Measurements from ENCODE around the gene EIF4B. TPM values are rescaled to one million over a fixed set of nuclear protein-coding genes. Genes with fewer than 3 reads are reported as not detected.

The EIF4B gene
- total RNA-seq, 1 experiment from 2014 or later, result 713 TPM

GRCh38 chr12:53060064-53060720 is 53.9 kb downstream of the EIF4B start:
- H2BK20ac ChIP-seq (ENCODE audit: low read depth, low read length, poor library complexity, severe bottlenecking), result no peak overlapping the region
- Mint-ChIP-seq H3K27ac (no peak overlapping the region), H3K4me1 (peaks cover 6 to 8% of the 10 kb centered on the region in 2 experiments), H3K36me3 (ENCODE audit: insufficient read depth in 1 of 3, low read depth in 3 of 3) (peaks cover 0 to 7% (median 2%) of the 10 kb centered on the region in 3 experiments; a peak in 2 of 7 replicates), H3K4me3 (no peak overlapping the region), H3K9me3 (no peaks in the 10 kb centered on the region), H3K27me3 (ENCODE audit: low read depth) (peaks cover 52% of the 10 kb centered on the region)
- H3T11ph ChIP-seq (ENCODE audit: low read length), result no peak overlapping the region
- no peak overlapping the region for H2BK15ac ChIP-seq (ENCODE audit: low read depth, low read length)
- H3K14ac ChIP-seq (ENCODE audit: insufficient read depth, low read length), result no peak overlapping the region
- no peaks in the 10 kb centered on the region for H3K9me3 ChIP-seq (ENCODE audit: control insufficient read depth, low read depth, low read length)
- no peaks in the 10 kb centered on the region for H4K20me1 ChIP-seq (ENCODE audit: control insufficient read depth, insufficient read depth, insufficient read length)
- H3K9ac ChIP-seq (ENCODE audit: extremely low read depth, insufficient read length, low read length), result no peak overlapping the region
- H3K27ac ChIP-seq (ENCODE audit: insufficient read length, low read depth, low read length), result no peak overlapping the region
- H3K56ac ChIP-seq (ENCODE audit: insufficient read length, low read depth, low read length), result no peak overlapping the region
- H3K23ac ChIP-seq (ENCODE audit: insufficient read length, low read depth, low read length), result no peak overlapping the region
- no peak overlapping the region for H4K5ac ChIP-seq (ENCODE audit: insufficient read length, low read depth, low read length)
- TF ChIP-seq CTCF (conservative IDR thresholded peaks at IDR 0.05), result no peak
- no peak overlapping the region for H3K4me2 ChIP-seq (ENCODE audit: insufficient read depth, insufficient read length, low read length)
- no peak overlapping the region for H2BK120ac ChIP-seq (ENCODE audit: low read depth, low read length, poor library complexity, severe bottlenecking)
- H2BK12ac ChIP-seq (ENCODE audit: insufficient read length, low read depth, low read length), result no peak overlapping the region
- H3K27me3 ChIP-seq (ENCODE audit: insufficient read depth, low read length), result peaks cover 2% of the 10 kb centered on the region; the same call in 1 of the 2 replicates
- no CpG with 5 or more reads among the region's 17 CpGs for WGBS (ENCODE audit: extremely low coverage, insufficient read length, low lambda C conversion rate)
- no peak overlapping the region for H2AFZ ChIP-seq (ENCODE audit: low read length)
- H4K91ac ChIP-seq (ENCODE audit: insufficient read length, low read depth, low read length), result no peak overlapping the region
- no peaks in the 10 kb centered on the region for H3K79me2 ChIP-seq (ENCODE audit: insufficient read depth, low read length)
- H2BK5ac ChIP-seq (ENCODE audit: insufficient read length, low read length), result no peak overlapping the region
- H3K4me1 ChIP-seq (ENCODE audit: insufficient read depth, low read length), result no peaks in the 10 kb centered on the region
- no peak overlapping the region for H3K4ac ChIP-seq (ENCODE audit: low read depth, low read length)
- H3K79me1 ChIP-seq (ENCODE audit: insufficient read depth, low read depth, low read length, poor library complexity, severe bottlenecking), result no peaks in the 10 kb centered on the region
- no peaks in the 10 kb centered on the region for H3K23me2 ChIP-seq (ENCODE audit: insufficient read length, low read depth, low read length, poor library complexity, severe bottlenecking)
- H2AK5ac ChIP-seq (ENCODE audit: insufficient read length, low read length), result no peak overlapping the region
- DNase-seq, result no peak
- no peak overlapping the region for H4K8ac ChIP-seq (replicated peaks; ENCODE audit: insufficient read length, low read depth, low read length)
- H3K18ac ChIP-seq (ENCODE audit: insufficient read length, low read depth, low read length), result no peak overlapping the region
